ENCODE results near the gene SPTBN1. TPM values are rescaled to one million over a fixed set of nuclear protein-coding genes. Genes with fewer than 3 reads are reported as not detected.

Gene SPTBN1
- total and polyA plus RNA-seq, 2 of the 13 experiments (the other 11 are each of a cell fraction or from before 2014, with no cell fraction given), result 123 to 299 TPM

- H3K9ac ChIP-seq (ENCODE audit: insufficient read depth, low read depth, low read length), result peak overlapping the region; percentile 98
- H3K27me3 ChIP-seq (ENCODE audit: control insufficient read depth in 1 of 2, insufficient read depth in 2 of 2, low read length in 2 of 2), result no peaks in the 10 kb centered on the region; a peak in 1 of 5 replicates
- BruUV-seq (replicated peaks), result TSS peak; percentile 59
- intact Hi-C loops (cut with micrococcal nuclease; ENCODE audit: unreplicated experiment), result loop anchor here (1.0 to 5.0 kb wide), 4 partner anchors 14 to 74 kb away; no protein-coding TSS in a partner anchor
- POLR2A ChIA-PET, result interaction anchor here (0.7 to 7.5 kb wide), 23 partner anchors 8 to 451 kb away, joined by 3 to 108 read pairs (median 4); no protein-coding TSS in a partner anchor
- peak overlapping the region; percentile 91 for H3K4me2 ChIP-seq (ENCODE audit: low read depth, low read length)
- ATAC-seq (peak; percentile 72), FAIRE-seq (no peak), DNase-seq (ENCODE audit: low spot score) (peak; percentile 78)
- H3K9me3 ChIP-seq (ENCODE audit: low read length), result no peaks in the 10 kb centered on the region
- peak overlapping the region; percentile 86 to 99 (median 91) for H3K4me3 ChIP-seq (replicated peaks in 1 of 3; ENCODE audit: insufficient read depth in 1 of 3, low read depth in 2 of 3, low read length in 3 of 3)
- H2AFZ ChIP-seq (ENCODE audit: low read length), result no peak overlapping the region
- CTCF ChIA-PET (ENCODE audit: low intra/inter-chr PET ratio, low total read pairs), result interaction anchor here (1.5 kb wide), 1 partner anchor 36 kb away, joined by 7 read pairs; no protein-coding TSS in a partner anchor
- H4K20me1 ChIP-seq (ENCODE audit: insufficient read depth, low read length), result peaks cover 30% of the 10 kb centered on the region
- peaks cover 67% of the 10 kb centered on the region for H3K4me1 ChIP-seq (ENCODE audit: insufficient read depth, low read length)
- peaks cover 0 to 9% of the 10 kb centered on the region in 2 experiments; a peak in 3 of 5 replicates for H3K36me3 ChIP-seq (replicated peaks in 1 of 2; ENCODE audit: control insufficient read depth in 1 of 2, insufficient read depth in 2 of 2, low read length in 2 of 2)
- in situ Hi-C loops (cut with HindIII; ENCODE audit: extremely low pct_ligation_motif_present, low pct_unique_long_range_greater_than_20kb), result no loop called here
- peaks cover 95% of the 10 kb centered on the region for H3K79me2 ChIP-seq (ENCODE audit: insufficient read depth, low read length)
- peak overlapping the region; percentile 93 for H3K27ac ChIP-seq (ENCODE audit: extremely low read length, insufficient read depth, low read length)
- WGBS (ENCODE audit: low lambda C conversion rate), result 2% methylated on average over 33 of the region's 59 CpGs
- TF ChIP-seq ZSCAN20 (CRISPR knock-in tag; IDR thresholded peaks at IDR 0.05; ENCODE audit: borderline replicate concordance) (no peak; the same call in 1 of the 2 replicates), ZNF816 (CRISPR knock-in tag; IDR thresholded peaks at IDR 0.05; ENCODE audit: borderline replicate concordance) (0 out of 2 replicates have a peak, but pooled peaks have one; percentile 23), LBX2 (CRISPR knock-in tag; IDR thresholded peaks at IDR 0.05; ENCODE audit: borderline replicate concordance) (no peak), AGO2 (optimal IDR thresholded peaks at IDR 0.05; ENCODE audit: low read depth, low read length) (peak; percentile 94), PITX1 (CRISPR knock-in tag; IDR thresholded peaks at IDR 0.05) (peak; percentile 35), KAT7 (CRISPR knock-in tag; IDR thresholded peaks at IDR 0.05; ENCODE audit: borderline replicate concordance) (peak; percentile 87), KLF11 (CRISPR knock-in tag; IDR thresholded peaks at IDR 0.05) (peak; percentile 26; the same call in 1 of the 2 replicates), ZNF75D (CRISPR knock-in tag; IDR thresholded peaks at IDR 0.05; ENCODE audit: borderline replicate concordance) (no peak), GATA4 (IDR thresholded peaks at IDR 0.05; ENCODE audit: borderline replicate concordance, low read depth) (0 out of 2 replicates have a peak, but pooled peaks have one; percentile 14)
- TF ChIP-seq, protein P1, sequence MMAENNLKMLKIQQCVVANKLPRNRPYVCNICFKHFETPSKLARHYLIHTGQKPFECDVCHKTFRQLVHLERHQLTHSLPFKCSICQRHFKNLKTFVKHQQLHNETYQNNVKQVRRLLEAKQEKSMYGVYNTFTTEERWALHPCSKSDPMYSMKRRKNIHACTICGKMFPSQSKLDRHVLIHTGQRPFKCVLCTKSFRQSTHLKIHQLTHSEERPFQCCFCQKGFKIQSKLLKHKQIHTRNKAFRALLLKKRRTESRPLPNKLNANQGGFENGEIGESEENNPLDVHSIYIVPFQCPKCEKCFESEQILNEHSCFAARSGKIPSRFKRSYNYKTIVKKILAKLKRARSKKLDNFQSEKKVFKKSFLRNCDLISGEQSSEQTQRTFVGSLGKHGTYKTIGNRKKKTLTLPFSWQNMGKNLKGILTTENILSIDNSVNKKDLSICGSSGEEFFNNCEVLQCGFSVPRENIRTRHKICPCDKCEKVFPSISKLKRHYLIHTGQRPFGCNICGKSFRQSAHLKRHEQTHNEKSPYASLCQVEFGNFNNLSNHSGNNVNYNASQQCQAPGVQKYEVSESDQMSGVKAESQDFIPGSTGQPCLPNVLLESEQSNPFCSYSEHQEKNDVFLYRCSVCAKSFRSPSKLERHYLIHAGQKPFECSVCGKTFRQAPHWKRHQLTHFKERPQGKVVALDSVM (CRISPR knock-in tag; IDR thresholded peaks at IDR 0.05), result 0 out of 2 replicates have a peak, but pooled peaks have one; percentile 11
- TF ChIP-seq, protein P2, sequence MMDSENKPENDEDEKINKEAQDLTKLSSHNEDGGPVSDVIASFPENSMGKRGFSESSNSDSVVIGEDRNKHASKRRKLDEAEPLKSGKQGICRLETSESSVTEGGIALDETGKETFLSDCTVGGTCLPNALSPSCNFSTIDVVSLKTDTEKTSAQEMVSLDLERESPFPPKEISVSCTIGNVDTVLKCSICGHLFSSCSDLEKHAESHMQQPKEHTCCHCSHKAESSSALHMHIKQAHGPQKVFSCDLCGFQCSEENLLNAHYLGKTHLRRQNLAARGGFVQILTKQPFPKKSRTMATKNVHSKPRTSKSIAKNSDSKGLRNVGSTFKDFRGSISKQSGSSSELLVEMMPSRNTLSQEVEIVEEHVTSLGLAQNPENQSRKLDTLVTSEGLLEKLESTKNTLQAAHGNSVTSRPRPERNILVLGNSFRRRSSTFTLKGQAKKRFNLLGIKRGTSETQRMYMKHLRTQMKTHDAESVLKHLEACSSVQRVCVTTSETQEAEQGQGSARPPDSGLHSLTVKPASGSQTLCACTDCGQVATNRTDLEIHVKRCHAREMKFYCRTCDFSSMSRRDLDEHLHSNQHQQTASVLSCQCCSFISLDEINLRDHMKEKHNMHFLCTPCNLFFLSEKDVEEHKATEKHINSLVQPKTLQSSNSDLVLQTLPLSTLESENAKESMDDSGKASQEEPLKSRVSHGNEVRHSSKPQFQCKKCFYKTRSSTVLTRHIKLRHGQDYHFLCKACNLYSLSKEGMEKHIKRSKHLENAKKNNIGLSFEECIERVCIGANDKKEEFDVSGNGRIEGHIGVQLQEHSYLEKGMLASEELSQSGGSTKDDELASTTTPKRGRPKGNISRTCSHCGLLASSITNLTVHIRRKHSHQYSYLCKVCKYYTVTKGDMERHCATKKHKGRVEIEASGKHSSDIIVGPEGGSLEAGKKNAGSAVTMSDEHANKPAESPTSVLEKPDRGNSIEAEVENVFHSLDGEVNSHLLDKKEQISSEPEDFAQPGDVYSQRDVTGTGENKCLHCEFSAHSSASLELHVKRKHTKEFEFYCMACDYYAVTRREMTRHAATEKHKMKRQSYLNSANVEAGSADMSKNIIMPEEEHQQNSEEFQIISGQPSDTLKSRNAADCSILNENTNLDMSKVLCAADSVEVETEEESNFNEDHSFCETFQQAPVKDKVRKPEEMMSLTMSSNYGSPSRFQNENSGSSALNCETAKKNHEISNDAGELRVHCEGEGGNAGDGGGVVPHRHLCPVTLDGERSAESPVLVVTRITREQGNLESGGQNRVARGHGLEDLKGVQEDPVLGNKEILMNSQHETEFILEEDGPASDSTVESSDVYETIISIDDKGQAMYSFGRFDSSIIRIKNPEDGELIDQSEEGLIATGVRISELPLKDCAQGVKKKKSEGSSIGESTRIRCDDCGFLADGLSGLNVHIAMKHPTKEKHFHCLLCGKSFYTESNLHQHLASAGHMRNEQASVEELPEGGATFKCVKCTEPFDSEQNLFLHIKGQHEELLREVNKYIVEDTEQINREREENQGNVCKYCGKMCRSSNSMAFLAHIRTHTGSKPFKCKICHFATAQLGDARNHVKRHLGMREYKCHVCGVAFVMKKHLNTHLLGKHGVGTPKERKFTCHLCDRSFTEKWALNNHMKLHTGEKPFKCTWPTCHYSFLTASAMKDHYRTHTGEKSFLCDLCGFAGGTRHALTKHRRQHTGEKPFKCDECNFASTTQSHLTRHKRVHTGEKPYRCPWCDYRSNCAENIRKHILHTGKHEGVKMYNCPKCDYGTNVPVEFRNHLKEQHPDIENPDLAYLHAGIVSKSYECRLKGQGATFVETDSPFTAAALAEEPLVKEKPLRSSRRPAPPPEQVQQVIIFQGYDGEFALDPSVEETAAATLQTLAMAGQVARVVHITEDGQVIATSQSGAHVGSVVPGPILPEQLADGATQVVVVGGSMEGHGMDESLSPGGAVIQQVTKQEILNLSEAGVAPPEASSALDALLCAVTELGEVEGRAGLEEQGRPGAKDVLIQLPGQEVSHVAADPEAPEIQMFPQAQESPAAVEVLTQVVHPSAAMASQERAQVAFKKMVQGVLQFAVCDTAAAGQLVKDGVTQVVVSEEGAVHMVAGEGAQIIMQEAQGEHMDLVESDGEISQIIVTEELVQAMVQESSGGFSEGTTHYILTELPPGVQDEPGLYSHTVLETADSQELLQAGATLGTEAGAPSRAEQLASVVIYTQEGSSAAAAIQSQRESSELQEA (CRISPR knock-in tag; IDR thresholded peaks at IDR 0.05; ENCODE audit: not compliant biosample characterization), result peak; percentile 62
These were observed 102.3 kb downstream of the SPTBN1 start for GRCh38 chr2:54558188-54559005.
